Measurements from ENCODE around the gene FOXN3. TPM values are rescaled to one million over a fixed set of nuclear protein-coding genes. Genes with fewer than 3 reads are reported as not detected.
"Not testable (repeated sequence)": the region's sequence is repeated elsewhere in the genome, so short reads cannot be mapped to it uniquely, and the experiment has no call there.

FOXN3 gene
- total RNA-seq, 2 donors from 2014 or later = 75.3 to 104 TPM

GRCh38 chr14:89299587-89299986 is 117.4 kb downstream of the FOXN3 start:
- H3K9me3 Mint-ChIP-seq = peaks cover 0 to 13% of the 10 kb centered on the region in 2 donors
- peaks cover 12 to 46% of the 10 kb centered on the region in 2 donors for H3K36me3 Mint-ChIP-seq
- H3K27ac Mint-ChIP-seq = peak overlapping the region in 1 of 2 donors; percentile 44
- DNase-seq (ENCODE audit: low spot score in 2 of 2) (no peak), ATAC-seq (no peak)

- peak overlapping the region; percentile 23 to 44 for H3K27ac Mint-ChIP-seq
- DNase-seq (ENCODE audit: low spot score in 2 of 2) (no peak), ATAC-seq (peak in 1 of 2 donors; percentile 30)
- peaks cover 12 to 42% of the 10 kb centered on the region in 2 donors for H3K36me3 Mint-ChIP-seq
- H3K9me3 Mint-ChIP-seq = peaks cover 0 to 13% of the 10 kb centered on the region in 2 donors
Measured at GRCh38 chr14:89298056-89298834, 118.8 kb downstream of the FOXN3 start.

GRCh38 chr14:89296281-89296745 is 120.7 kb downstream of the FOXN3 start:
- Mint-ChIP-seq H3K36me3 (peaks cover 6 to 28% of the 10 kb centered on the region in 2 donors), H3K9me3 (peaks cover 0 to 10% of the 10 kb centered on the region in 2 donors), H3K27ac (no peak overlapping the region)
- ATAC-seq (no peak), DNase-seq (ENCODE audit: low spot score in 2 of 2) (no peak)

GRCh38 chr14:89294872-89295271 is 122.2 kb downstream of the FOXN3 start:
- Mint-ChIP-seq H3K36me3 (peaks cover 5 to 17% of the 10 kb centered on the region in 2 donors), H3K9me3 (peaks cover 0 to 10% of the 10 kb centered on the region in 2 donors), H3K27ac (peak overlapping the region in 1 of 2 donors; percentile 56)
- DNase-seq (ENCODE audit: low spot score in 2 of 2) (no peak), ATAC-seq (no peak)

- Mint-ChIP-seq H3K36me3 (peaks cover 1 to 13% of the 10 kb centered on the region in 2 donors), H3K27ac (peak overlapping the region in 1 of 2 donors; percentile 42)
- DNase-seq (ENCODE audit: low spot score in 2 of 2); ATAC-seq; H3K9me3 Mint-ChIP-seq: not testable (repeated sequence)
Measured at GRCh38 chr14:89294469-89294868, 122.6 kb downstream of the FOXN3 start.

- Mint-ChIP-seq H3K27ac (peak overlapping the region in 1 of 2 donors; percentile 42), H3K36me3 (peaks cover 0 to 9% of the 10 kb centered on the region in 2 donors), H3K9me3 (peaks cover 0 to 6% of the 10 kb centered on the region in 2 donors)
- ATAC-seq = no peak
- DNase-seq (ENCODE audit: low spot score in 2 of 2) = no peak
Measured at GRCh38 chr14:89294060-89294459, 123.0 kb downstream of the FOXN3 start.

- Mint-ChIP-seq H3K36me3 (peaks cover 0 to 5% of the 10 kb centered on the region in 2 donors), H3K27ac (peak overlapping the region; percentile 42 to 44), H3K9me3 (peaks cover 0 to 6% of the 10 kb centered on the region in 2 donors)
- DNase-seq (ENCODE audit: low spot score in 2 of 2) (no peak), ATAC-seq (no peak)
Measured at GRCh38 chr14:89293314-89293916, 123.6 kb downstream of the FOXN3 start.

GRCh38 chr14:89292579-89293313 is 124.3 kb downstream of the FOXN3 start:
- no peak for ATAC-seq
- Mint-ChIP-seq H3K9me3 (peaks cover 0 to 2% of the 10 kb centered on the region in 2 donors), H3K36me3 (peaks cover 0 to 5% of the 10 kb centered on the region in 2 donors), H3K27ac (peak overlapping the region; percentile 42 to 44)
- DNase-seq (ENCODE audit: low spot score in 2 of 2) = no peak

GRCh38 chr14:89291351-89291940 is 125.6 kb downstream of the FOXN3 start:
- ATAC-seq = no peak
- no peak for DNase-seq (ENCODE audit: low spot score in 2 of 2)
- Mint-ChIP-seq H3K27ac (peak overlapping the region; percentile 42 to 48), H3K9me3 (no peaks in the 10 kb centered on the region), H3K36me3 (peaks cover 0 to 5% of the 10 kb centered on the region in 2 donors)

- peaks cover 0 to 5% of the 10 kb centered on the region in 2 donors for H3K36me3 Mint-ChIP-seq
- no peaks in the 10 kb centered on the region for H3K9me3 Mint-ChIP-seq
- no peak for ATAC-seq
- no peak for DNase-seq (ENCODE audit: low spot score in 2 of 2)
- no peak overlapping the region for H3K27ac Mint-ChIP-seq
Measured at GRCh38 chr14:89290813-89291212, 126.2 kb downstream of the FOXN3 start.

GRCh38 chr14:89289477-89289876 is 127.6 kb downstream of the FOXN3 start:
- no peak for ATAC-seq
- Mint-ChIP-seq H3K36me3 (peaks cover 0 to 3% of the 10 kb centered on the region in 2 donors), H3K9me3 (no peaks in the 10 kb centered on the region), H3K27ac (no peak overlapping the region)
- DNase-seq (ENCODE audit: low spot score in 2 of 2) = no peak

- ATAC-seq = peak in 1 of 2 donors; percentile 32
- Mint-ChIP-seq H3K27ac (no peak overlapping the region), H3K9me3 (no peaks in the 10 kb centered on the region), H3K36me3 (peaks cover 0 to 8% of the 10 kb centered on the region in 2 donors)
- no peak for DNase-seq (ENCODE audit: low spot score in 2 of 2)
Measured at GRCh38 chr14:89288114-89288513, 128.9 kb downstream of the FOXN3 start.

GRCh38 chr14:89284333-89285058 is 132.5 kb downstream of the FOXN3 start:
- H3K9me3 Mint-ChIP-seq = peaks cover 0 to 4% of the 10 kb centered on the region in 2 donors
- DNase-seq (ENCODE audit: low spot score in 2 of 2) (no peak), ATAC-seq (no peak)
- H3K36me3 Mint-ChIP-seq = peaks cover 10 to 37% of the 10 kb centered on the region in 2 donors
- no peak overlapping the region for H3K27ac Mint-ChIP-seq

- ATAC-seq (peak; percentile 83 to 84), DNase-seq (ENCODE audit: low spot score in 2 of 2) (no peak)
- Mint-ChIP-seq H3K9me3 (peaks cover 0 to 4% of the 10 kb centered on the region in 2 donors), H3K27ac (peak overlapping the region in 1 of 2 donors; percentile 41), H3K36me3 (peaks cover 17 to 47% of the 10 kb centered on the region in 2 donors)
Measured at GRCh38 chr14:89283327-89284060, 133.5 kb downstream of the FOXN3 start.

GRCh38 chr14:89282191-89282590 is 134.8 kb downstream of the FOXN3 start:
- Mint-ChIP-seq H3K36me3 (peaks cover 26 to 60% of the 10 kb centered on the region in 2 donors), H3K27ac (no peak overlapping the region), H3K9me3 (peaks cover 0 to 4% of the 10 kb centered on the region in 2 donors)
- DNase-seq (ENCODE audit: low spot score in 2 of 2) (no peak), ATAC-seq (no peak)

All from activated naive CD4-positive, alpha-beta T cell treated with anti-CD3 and anti-CD28 coated beads, Interleukin-2, amount 50 U/mL, for 72 hours (primary cell).